Measurements from ENCODE around the gene MYL12B.

The MYL12B gene

DNA sequence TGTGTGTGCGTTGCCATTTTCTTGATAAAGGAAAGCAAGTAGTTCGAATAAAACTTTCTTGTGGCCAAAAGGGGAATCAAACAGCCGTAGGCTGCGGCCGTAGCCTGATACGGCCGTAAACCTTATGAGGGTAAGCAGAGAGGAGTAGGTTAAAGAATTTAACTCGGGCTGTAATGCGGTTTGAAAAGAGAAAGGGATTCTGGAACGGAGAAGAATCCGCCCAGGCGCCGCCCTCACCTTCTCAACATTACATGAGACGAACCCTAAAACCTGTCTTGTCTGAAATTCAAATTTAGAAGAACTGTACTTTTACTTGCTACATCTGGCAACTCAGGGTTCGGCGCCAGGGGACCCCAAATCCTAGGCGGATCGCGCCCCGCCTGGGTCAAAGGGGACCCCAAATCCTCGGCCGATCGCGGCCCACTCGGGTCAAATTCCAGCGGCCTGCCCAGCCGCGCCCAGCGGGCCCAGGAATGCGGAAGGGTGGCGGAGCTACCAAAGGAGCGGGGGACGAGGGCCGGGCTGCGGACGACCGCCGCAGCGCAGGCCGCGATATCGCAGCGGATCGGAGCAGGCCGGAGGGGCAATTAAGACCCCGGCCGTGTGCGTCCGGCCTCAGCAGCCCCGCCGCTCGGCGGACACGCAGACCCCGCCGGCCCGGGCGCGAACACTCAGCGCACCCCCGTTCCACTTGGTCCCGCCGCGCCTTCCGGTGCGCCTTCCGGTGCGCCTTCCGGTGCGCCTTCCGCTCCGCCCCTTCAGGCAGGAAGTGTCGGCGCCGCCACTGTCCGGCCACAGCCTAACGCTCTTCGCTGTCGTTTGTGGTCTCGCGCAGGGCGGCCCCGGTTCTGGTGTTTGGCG is at the start of gene MYL12B:
Gene MYL12B, plus strand, starts transcription at position 761 of the 861 bp plus-strand sequence. CDS start 10,766 bp downstream, outside the sequence.
- TF ChIP-seq, protein P1, sequence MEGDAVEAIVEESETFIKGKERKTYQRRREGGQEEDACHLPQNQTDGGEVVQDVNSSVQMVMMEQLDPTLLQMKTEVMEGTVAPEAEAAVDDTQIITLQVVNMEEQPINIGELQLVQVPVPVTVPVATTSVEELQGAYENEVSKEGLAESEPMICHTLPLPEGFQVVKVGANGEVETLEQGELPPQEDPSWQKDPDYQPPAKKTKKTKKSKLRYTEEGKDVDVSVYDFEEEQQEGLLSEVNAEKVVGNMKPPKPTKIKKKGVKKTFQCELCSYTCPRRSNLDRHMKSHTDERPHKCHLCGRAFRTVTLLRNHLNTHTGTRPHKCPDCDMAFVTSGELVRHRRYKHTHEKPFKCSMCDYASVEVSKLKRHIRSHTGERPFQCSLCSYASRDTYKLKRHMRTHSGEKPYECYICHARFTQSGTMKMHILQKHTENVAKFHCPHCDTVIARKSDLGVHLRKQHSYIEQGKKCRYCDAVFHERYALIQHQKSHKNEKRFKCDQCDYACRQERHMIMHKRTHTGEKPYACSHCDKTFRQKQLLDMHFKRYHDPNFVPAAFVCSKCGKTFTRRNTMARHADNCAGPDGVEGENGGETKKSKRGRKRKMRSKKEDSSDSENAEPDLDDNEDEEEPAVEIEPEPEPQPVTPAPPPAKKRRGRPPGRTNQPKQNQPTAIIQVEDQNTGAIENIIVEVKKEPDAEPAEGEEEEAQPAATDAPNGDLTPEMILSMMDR (IDR thresholded peaks at IDR 0.05; ENCODE audit: borderline replicate concordance, insufficient read depth, low read depth, low read length): no peak
- peak within 1 kb of the TSS; percentile 82 for H3K4me3 ChIP-seq (ENCODE audit: low read depth, low read length)

DNA sequence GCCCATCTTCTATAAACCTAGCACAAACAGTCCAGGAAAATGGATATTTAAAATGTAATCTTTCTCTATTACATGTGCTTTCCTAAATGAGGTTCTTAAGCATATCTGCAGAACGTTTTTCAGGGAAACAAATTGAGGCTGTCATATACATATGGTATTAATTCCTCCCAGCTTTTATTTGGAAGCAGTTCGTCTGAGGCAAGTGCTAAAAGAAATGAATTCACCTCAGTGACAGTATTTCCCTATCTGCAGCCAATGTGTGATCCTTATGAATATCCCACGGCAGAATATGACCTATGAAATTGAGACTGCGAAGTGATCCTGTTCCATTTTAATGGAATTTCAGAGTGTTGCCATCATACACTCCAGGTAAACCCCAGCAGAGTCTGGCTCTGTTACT is 49.3 kb upstream of the MYL12B start:
- H3K4me3 ChIP-seq (ENCODE audit: low read depth, low read length): no peak overlapping the region
- TF ChIP-seq, protein P1 (IDR thresholded peaks at IDR 0.05; ENCODE audit: borderline replicate concordance, insufficient read depth, low read depth, low read length): no peak

DNA sequence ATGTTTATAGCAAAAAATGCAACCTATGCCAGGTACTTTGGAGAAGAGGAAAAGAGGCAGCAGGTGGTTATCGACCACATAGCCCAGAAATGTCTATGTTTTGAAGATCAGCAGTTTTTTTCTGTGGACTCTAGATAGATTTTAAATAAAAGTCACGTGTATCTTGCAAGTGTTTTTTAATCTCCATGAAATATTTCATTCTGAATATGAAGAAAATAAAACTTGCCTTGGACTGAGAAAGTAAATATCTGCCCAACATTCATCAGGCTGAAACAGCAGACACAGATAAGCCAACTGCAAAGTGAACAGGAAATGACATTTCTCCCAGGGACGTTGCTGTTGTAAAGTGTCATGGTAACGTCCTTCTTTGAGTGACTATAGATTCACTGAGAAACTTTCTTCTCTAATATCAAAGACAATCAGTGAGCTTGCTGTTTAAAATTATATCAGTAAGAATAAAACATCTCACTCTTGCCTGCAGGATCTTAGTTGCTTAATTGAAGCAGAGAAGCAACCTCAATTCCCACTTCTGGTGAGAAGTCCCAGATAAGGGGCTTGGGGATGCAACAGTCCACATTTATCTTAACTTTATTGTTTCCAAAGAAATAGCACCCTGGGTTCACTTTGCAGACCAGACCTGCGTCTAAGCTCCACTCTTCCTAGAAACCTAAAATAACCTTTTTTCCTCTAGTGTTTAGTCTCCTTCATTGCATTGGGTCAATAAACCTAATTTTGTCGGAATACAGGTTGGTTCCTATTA is 48.5 kb upstream of the MYL12B start:
- H3K4me3 ChIP-seq (ENCODE audit: low read depth, low read length): no peak overlapping the region
- TF ChIP-seq, protein P1 (IDR thresholded peaks at IDR 0.05; ENCODE audit: borderline replicate concordance, insufficient read depth, low read depth, low read length): no peak

DNA sequence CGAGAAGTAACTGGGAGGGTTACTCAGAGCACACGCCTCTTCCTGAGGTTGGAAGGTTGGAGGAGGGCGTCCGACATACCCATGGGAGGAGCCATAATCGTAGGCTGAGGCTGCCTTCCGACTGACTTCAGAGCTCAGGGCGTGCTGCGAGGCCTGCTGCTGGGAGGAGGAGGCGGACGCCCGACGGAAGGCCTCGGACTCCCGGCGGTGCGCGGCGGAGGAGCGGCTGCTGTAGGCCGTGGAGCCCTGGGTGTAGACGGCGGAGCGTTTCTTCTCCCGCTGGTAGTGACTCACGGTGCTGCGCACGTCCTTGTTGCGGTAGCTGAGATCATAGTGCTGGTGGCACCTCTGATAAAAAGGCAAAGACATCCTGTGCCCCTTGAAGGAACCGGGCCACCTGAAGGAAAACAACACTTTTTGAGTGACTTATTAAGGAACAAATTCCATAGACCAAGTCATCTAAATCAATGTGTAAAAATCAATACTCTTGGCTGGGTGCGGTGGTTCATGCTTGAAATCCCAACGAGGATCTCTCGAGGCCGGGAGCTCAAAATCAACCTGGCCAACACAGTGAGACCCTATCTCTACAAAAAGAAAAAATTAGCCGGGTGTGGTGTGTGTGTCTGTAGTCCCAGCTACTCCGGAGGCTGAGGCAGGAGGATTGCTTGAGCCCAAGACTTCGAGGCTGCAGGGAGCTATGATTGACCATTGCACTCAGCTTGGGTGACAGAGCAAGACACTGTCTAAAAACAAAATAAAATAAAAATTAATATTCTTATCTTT is 46.9 kb upstream of the MYL12B start:
- TF ChIP-seq, protein P1 (IDR thresholded peaks at IDR 0.05; ENCODE audit: borderline replicate concordance, insufficient read depth, low read depth, low read length): no peak
- H3K4me3 ChIP-seq (ENCODE audit: low read depth, low read length): no peak overlapping the region

DNA sequence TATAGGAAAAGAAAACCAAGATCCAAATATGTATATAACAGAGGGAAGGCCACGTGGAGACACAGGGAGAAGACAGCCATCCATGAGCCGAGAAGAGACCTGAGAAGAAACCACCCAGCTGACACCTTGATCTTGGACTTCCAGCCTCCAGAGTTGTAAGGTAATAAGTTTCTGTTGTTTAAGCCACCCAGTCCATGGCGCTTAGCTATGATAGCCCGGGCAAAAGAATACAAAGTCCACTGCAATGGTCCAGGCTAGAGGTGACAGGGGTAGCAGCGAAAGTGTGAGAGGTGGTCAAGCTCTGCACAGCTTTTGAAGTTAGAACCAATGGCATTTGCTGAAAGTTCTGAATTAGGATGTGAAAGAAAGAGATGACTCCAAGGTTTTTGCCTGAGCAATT is 44.9 kb upstream of the MYL12B start:
- TF ChIP-seq, protein P1 (IDR thresholded peaks at IDR 0.05; ENCODE audit: borderline replicate concordance, insufficient read depth, low read depth, low read length): no peak
- H3K4me3 ChIP-seq (ENCODE audit: low read depth, low read length): no peak overlapping the region

DNA sequence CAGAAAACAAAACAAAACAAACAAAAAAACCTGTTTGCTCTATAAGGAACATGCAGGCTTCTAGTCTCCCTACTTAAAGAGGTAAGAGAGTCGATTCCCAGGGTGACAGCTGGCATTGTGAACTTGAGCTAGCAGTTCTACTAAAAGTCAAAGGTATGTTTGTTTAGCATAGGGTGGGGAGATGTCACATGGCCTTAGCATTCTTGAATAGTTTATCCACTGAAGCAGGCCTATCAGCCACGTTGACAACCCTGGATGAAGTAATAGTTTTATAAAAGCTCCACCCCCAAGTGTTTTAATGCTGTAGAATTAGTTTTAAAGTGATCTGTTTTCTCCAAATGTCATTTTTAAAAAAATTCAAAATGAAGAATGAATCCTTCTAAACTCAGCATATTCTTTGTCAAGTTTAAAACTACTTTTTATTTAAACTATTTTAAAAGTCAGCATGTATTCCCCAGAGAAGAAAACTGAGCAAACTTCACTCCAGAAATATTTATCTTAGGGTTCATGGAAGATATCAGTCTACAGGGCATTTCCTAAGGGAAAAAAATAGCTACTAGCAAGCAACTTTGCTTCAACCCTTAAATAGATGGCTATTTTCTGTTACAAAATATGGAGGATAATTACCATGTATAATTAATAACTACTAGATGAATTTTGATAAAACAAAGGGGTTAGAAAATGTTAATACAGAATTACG is 43.8 kb upstream of the MYL12B start:
- H3K4me3 ChIP-seq (ENCODE audit: low read depth, low read length): no peak overlapping the region
- TF ChIP-seq, protein P1 (IDR thresholded peaks at IDR 0.05; ENCODE audit: borderline replicate concordance, insufficient read depth, low read depth, low read length): no peak

Data from GM12875 (cell line).